ENCODE results near the gene ENOX2. TPM values are rescaled to one million over a fixed set of nuclear protein-coding genes. Genes with fewer than 3 reads are reported as not detected.

ENOX2 gene
- total RNA-seq, 3 donors from 2014 or later: 10.9 to 14.9 (median 13.0) TPM

DNA sequence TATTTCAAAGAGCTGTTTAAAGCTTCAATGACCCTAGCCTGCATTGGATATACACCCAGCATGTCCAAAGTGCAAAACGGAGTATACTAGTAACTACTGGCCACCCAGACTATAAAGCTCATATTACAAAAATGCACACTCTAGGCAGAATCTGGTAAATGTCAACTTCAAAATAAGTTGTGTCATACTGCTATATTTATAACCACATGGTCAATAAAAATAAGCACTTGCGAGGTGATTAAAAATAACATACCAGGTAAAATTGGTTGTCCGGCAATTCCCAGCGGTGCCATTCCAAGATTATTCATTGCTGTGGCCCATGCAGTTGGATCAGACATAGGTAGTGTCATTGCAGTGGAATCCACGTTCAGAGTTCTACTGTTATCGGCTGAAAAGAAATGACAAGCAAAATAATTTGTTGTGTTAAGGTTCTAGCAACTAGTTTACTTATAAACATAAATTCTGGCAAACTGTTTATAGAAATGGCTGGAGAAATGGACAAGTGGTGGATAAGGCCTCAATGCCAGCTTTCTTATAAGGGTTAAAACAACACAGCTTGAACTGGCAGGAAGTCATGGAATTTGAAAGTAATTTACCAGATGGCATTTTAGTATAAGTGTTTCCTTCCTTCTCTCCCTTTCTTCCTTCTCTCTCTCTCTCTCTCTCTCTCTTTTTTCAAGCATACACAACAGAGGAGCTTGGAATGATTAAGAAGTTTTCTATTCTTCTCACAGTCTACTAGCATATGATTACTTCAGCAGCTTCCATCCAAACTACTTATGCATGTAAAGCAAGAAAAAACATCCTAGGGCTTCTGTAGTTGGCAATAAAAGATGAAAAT is 199.9 kb downstream of the ENOX2 start:
- H3K27me3 Mint-ChIP-seq (ENCODE audit: low read depth): no peaks in the 10 kb centered on the region
- no peak for DNase-seq
- no peak for ATAC-seq
- no peaks in the 10 kb centered on the region for H3K9me3 Mint-ChIP-seq
- H3K36me3 Mint-ChIP-seq (ENCODE audit: insufficient read depth): peaks cover 8% of the 10 kb centered on the region
- H3K4me3 Mint-ChIP-seq: no peak overlapping the region
- no peaks in the 10 kb centered on the region for H3K4me1 Mint-ChIP-seq (ENCODE audit: low read depth)

GRCh38 chrX:130700629-130701028 is 202.4 kb downstream of the ENOX2 start:
- DNase-seq (no peak), ATAC-seq (no peak)
- H3K36me3 Mint-ChIP-seq (ENCODE audit: insufficient read depth): peaks cover 13% of the 10 kb centered on the region
- no peaks in the 10 kb centered on the region for H3K9me3 Mint-ChIP-seq
- no peaks in the 10 kb centered on the region for H3K4me1 Mint-ChIP-seq (ENCODE audit: low read depth)
- H3K27me3 Mint-ChIP-seq (ENCODE audit: low read depth): no peaks in the 10 kb centered on the region
- no peak overlapping the region for H3K4me3 Mint-ChIP-seq

GRCh38 chrX:130699618-130700017 is 203.4 kb downstream of the ENOX2 start:
- Mint-ChIP-seq H3K4me1 (ENCODE audit: low read depth) (no peaks in the 10 kb centered on the region), H3K36me3 (ENCODE audit: insufficient read depth) (peaks cover 13% of the 10 kb centered on the region), H3K27me3 (ENCODE audit: low read depth) (no peaks in the 10 kb centered on the region), H3K4me3 (no peak overlapping the region), H3K9me3 (no peaks in the 10 kb centered on the region)
- DNase-seq (no peak), ATAC-seq (no peak)

DNA sequence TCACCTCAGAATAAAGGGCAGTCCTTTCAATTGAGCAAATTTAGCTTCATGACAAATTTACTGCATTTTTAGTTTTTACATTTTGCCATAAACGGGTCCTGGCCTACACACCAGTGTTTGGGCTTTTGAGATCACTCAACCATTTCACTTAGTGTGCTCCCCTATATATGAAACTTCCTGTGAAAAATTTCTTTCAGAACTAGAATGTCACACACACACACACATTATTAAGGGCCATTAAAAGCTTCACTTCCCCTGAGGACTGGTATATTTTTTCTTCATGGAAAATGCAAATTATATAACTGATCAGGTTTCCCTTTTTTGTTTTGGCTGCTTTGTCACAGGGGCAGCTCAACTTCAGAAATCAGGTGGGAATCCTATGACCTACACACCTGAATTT is 206.5 kb downstream of the ENOX2 start:
- no peak for ATAC-seq
- Mint-ChIP-seq H3K4me1 (ENCODE audit: low read depth) (no peaks in the 10 kb centered on the region), H3K4me3 (no peak overlapping the region), H3K36me3 (ENCODE audit: insufficient read depth) (peaks cover 8% of the 10 kb centered on the region), H3K27me3 (ENCODE audit: low read depth) (no peaks in the 10 kb centered on the region), H3K9me3 (no peaks in the 10 kb centered on the region)
- no peak for DNase-seq

DNA sequence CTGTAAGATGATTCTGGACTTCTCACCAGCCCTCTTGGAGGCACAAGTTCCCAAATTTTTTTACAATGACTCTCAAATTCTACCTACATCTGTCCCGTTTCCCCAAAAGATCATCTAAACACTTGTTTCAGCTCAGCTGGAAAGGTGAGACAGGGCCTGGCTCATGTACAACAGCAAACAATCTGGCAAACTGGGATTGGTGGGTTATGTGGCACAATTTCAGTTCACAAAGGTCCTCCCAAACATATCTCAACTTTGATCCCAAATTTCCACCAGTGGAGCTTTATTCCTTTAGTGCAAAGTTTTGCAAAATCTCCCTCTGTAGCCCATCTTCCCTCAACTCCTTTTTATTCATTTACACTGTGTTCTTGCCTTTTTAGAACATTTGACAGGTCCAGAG is 207.1 kb downstream of the ENOX2 start:
- Mint-ChIP-seq H3K9me3 (no peaks in the 10 kb centered on the region), H3K27me3 (ENCODE audit: low read depth) (no peaks in the 10 kb centered on the region), H3K4me3 (no peak overlapping the region), H3K36me3 (ENCODE audit: insufficient read depth) (peaks cover 8% of the 10 kb centered on the region), H3K4me1 (ENCODE audit: low read depth) (no peaks in the 10 kb centered on the region)
- DNase-seq (no peak), ATAC-seq (no peak)

DNA sequence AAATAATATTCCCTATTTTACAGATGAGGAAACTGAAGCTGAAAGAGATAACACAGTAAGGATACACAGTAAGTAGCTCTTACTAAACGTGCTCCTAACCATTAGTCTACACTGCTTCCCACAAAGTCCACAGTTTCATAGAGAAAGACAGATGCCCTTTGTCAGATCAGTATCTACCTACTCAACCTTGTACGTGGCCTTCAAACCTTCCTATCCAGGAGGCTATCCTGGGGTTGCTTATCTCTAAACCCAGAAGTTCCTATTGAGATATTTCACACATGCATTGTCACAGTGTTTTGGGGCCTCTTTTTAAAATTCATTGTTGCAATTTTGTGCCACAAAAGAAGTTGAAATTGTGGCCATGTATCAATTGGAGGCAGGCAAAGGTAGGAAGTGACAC is 208.0 kb downstream of the ENOX2 start:
- Mint-ChIP-seq H3K4me1 (ENCODE audit: low read depth) (no peaks in the 10 kb centered on the region), H3K9me3 (no peaks in the 10 kb centered on the region), H3K4me3 (no peak overlapping the region), H3K36me3 (ENCODE audit: insufficient read depth) (peaks cover 4% of the 10 kb centered on the region), H3K27me3 (ENCODE audit: low read depth) (no peaks in the 10 kb centered on the region)
- DNase-seq: no peak
- ATAC-seq: no peak

DNA sequence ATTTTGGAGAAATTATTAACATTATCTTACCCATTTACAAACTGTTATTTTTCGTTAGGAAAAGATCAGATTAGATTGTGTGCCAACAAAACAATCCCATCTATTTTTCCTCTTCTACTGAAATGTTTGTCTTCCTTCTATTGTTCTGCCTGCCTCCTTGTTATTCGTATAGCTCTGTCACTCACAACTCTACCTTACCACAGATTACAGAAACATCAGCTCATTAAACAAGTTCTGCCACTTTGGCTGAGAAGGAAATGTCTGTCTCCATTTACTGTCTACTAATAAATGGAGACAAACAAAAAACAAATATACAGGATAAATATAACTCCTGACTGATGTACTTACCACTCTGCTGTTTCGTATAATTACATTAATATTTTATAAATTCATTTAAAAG is 211.4 kb downstream of the ENOX2 start:
- Mint-ChIP-seq H3K9me3 (no peaks in the 10 kb centered on the region), H3K4me1 (ENCODE audit: low read depth) (no peaks in the 10 kb centered on the region), H3K27me3 (ENCODE audit: low read depth) (no peaks in the 10 kb centered on the region), H3K4me3 (no peak overlapping the region), H3K36me3 (ENCODE audit: insufficient read depth) (peaks cover 13% of the 10 kb centered on the region)
- DNase-seq (no peak), ATAC-seq (no peak)

DNA sequence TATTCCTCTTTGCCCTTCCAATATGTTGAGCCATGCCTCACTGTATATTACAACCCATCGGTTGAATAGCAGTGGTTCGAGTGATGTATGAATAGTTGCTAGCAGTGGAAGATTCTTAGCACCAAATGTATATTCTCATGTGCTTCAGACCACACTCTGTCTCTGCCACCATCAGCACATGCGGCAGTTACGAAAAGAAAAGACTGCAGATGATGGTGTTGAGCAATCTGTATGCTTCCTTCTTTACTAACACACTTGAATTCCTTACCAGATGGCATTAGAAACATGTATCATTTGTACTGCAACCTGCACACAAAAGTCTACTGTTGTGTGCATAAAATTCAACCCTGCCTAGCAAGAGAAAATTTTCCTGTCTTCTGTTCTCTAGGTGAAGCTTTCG is 214.6 kb downstream of the ENOX2 start:
- H3K4me1 Mint-ChIP-seq (ENCODE audit: low read depth): no peaks in the 10 kb centered on the region
- H3K4me3 Mint-ChIP-seq: no peak overlapping the region
- DNase-seq: no peak
- no peaks in the 10 kb centered on the region for H3K27me3 Mint-ChIP-seq (ENCODE audit: low read depth)
- no peak for ATAC-seq
- H3K36me3 Mint-ChIP-seq (ENCODE audit: insufficient read depth): peaks cover 30% of the 10 kb centered on the region
- H3K9me3 Mint-ChIP-seq: no peaks in the 10 kb centered on the region

GRCh38 chrX:130682990-130683389 is 220.0 kb downstream of the ENOX2 start:
- Mint-ChIP-seq H3K27me3 (ENCODE audit: low read depth) (no peaks in the 10 kb centered on the region), H3K4me1 (ENCODE audit: low read depth) (no peaks in the 10 kb centered on the region), H3K36me3 (ENCODE audit: insufficient read depth) (peaks cover 34% of the 10 kb centered on the region), H3K4me3 (no peak overlapping the region), H3K9me3 (no peaks in the 10 kb centered on the region)
- DNase-seq: no peak
- no peak for ATAC-seq

- Mint-ChIP-seq H3K4me1 (ENCODE audit: low read depth) (no peaks in the 10 kb centered on the region), H3K9me3 (peaks cover 7% of the 10 kb centered on the region), H3K36me3 (ENCODE audit: insufficient read depth) (peaks cover 31% of the 10 kb centered on the region), H3K27me3 (ENCODE audit: low read depth) (no peaks in the 10 kb centered on the region), H3K4me3 (no peak overlapping the region)
- DNase-seq (no peak), ATAC-seq (no peak)
Observed at GRCh38 chrX:130680164-130681035, 222.6 kb downstream of the ENOX2 start.

GRCh38 chrX:130676861-130677260 is 226.1 kb downstream of the ENOX2 start:
- DNase-seq (no peak), ATAC-seq (no peak)
- Mint-ChIP-seq H3K9me3 (peaks cover 13% of the 10 kb centered on the region), H3K27me3 (ENCODE audit: low read depth) (no peaks in the 10 kb centered on the region), H3K4me3 (no peak overlapping the region), H3K36me3 (ENCODE audit: insufficient read depth) (peaks cover 39% of the 10 kb centered on the region), H3K4me1 (ENCODE audit: low read depth) (no peaks in the 10 kb centered on the region)

DNA sequence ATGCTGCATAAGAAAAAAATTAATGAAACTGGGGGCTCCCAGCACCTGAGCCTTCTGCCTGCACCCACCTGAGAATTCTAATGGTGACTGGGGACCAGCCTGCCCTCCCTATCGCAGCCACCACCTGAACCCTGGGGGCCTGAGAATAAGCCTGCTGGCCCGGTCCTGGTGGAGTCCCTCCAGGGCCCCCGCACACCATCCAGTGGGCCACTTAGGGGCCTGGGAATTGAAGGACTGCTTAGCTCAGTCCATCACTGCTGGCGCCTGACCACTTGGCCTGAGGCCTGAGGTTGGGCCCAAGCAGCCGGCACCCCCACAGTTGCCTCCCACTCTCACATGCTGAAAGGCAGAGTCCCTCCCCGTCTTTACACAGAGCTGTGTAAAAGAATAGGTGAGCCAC is 230.8 kb downstream of the ENOX2 start:
- no peaks in the 10 kb centered on the region for H3K27me3 Mint-ChIP-seq (ENCODE audit: low read depth)

DNA sequence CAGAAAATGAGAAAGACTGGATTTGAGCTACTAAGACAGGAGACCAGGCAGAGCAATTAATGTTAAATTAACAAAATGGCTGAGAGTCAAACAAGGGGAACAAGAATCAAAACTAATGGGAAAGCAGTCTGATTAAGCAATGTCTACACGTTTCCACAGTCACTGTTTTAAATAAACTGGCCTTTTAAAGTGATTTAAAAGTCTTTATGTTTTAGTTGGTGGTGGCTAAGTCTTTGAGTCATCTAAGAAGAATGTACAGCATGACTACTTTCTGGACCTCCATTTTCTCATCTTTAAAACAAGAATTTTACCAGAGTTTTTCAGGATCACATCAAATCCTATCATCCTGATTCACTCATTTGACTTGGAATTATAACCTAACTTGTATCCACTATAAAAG is 233.8 kb downstream of the ENOX2 start:
- H3K4me1 Mint-ChIP-seq (ENCODE audit: low read depth): no peaks in the 10 kb centered on the region
- peaks cover 4% of the 10 kb centered on the region for H3K9me3 Mint-ChIP-seq
- ATAC-seq (no peak), DNase-seq (no peak)
- H3K4me3 Mint-ChIP-seq: no peak overlapping the region
- H3K27me3 Mint-ChIP-seq (ENCODE audit: low read depth): no peaks in the 10 kb centered on the region
- H3K36me3 Mint-ChIP-seq (ENCODE audit: insufficient read depth): peaks cover 43% of the 10 kb centered on the region

More for the DNA sequence above, 230.8 kb downstream of the ENOX2 start:
- Mint-ChIP-seq H3K4me3 (no peak overlapping the region), H3K4me1 (ENCODE audit: low read depth) (no peaks in the 10 kb centered on the region), H3K9me3 (peaks cover 13% of the 10 kb centered on the region), H3K36me3 (ENCODE audit: insufficient read depth) (peaks cover 39% of the 10 kb centered on the region)
- DNase-seq (no peak), ATAC-seq (no peak)

GRCh38 chrX:130665263-130665662 is 237.7 kb downstream of the ENOX2 start:
- no peak overlapping the region for H3K4me3 Mint-ChIP-seq
- no peaks in the 10 kb centered on the region for H3K4me1 Mint-ChIP-seq (ENCODE audit: low read depth)
- H3K27me3 Mint-ChIP-seq (ENCODE audit: low read depth): no peaks in the 10 kb centered on the region
- ATAC-seq (no peak), DNase-seq (no peak)
- peaks cover 43% of the 10 kb centered on the region for H3K36me3 Mint-ChIP-seq (ENCODE audit: insufficient read depth)
- no peaks in the 10 kb centered on the region for H3K9me3 Mint-ChIP-seq

DNA sequence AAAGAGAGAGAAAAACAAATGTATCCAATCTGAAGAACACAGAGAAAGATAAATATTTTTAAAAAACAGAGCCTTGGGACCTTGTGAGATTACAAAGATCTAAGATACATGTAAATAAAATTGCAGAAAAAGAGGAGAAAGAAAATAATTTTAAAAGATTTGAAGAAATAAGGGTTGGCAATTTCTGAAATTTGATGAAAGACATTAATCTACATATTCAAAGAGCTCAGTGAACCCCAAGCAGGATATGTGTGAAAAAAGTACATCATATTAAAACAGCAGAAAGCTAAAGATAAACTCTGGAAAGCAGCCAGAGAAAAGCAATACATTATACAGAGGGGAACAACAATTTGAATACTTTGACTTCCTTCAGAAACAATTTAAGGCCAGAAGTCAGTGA is 244.7 kb downstream of the ENOX2 start:
- peaks cover 30% of the 10 kb centered on the region for H3K36me3 Mint-ChIP-seq (ENCODE audit: insufficient read depth)
- DNase-seq (no peak), ATAC-seq (no peak)
- H3K4me1 Mint-ChIP-seq (ENCODE audit: low read depth): no peaks in the 10 kb centered on the region
- no peaks in the 10 kb centered on the region for H3K9me3 Mint-ChIP-seq
- H3K4me3 Mint-ChIP-seq: no peak overlapping the region
- no peaks in the 10 kb centered on the region for H3K27me3 Mint-ChIP-seq (ENCODE audit: low read depth)

Measured in activated T-cell treated with anti-CD3 and anti-CD28 coated beads, Interleukin-2, amount 50 U/mL, for 4 hours (primary cell).